ENCODE measurements around the gene CD79A.

- no peak for TF ChIP-seq CTCF (IDR thresholded peaks at IDR 0.05)
- no peak for TF ChIP-seq POLR2A (IDR thresholded peaks at IDR 0.05)
Observed at GRCh38 chr19:41886761-41887710, 10.0 kb downstream of the CD79A start.

Measured in heart left ventricle (tissue), 13 donors.